Spleen (tissue), 7 donors: ENCODE data around the gene APCDD1L.

Experiments
- CTCF ChIP-seq, 11 experiments: fragments of 200-600 bp in 7 of 11; fragments of 450-650 bp in 4 of 11; sonication (generic) in 4 of 11; IDR thresholded peaks in 8 of 11; conservative IDR thresholded peaks in 3 of 11; 1 replicate in 7 of 11; 2 replicates in 4 of 11; pipeline versions ENCODE4 v1.4.0 to v1.8.0; 2016 to 2021; ENCODE audit warnings: antibody characterized with exemption in 11 of 11, inconsistent platforms in 4 of 11, mild to moderate bottlenecking in 1 of 11
- POLR2A ChIP-seq, 3 donors: fragments of 450-650 bp; IDR thresholded peaks; one replicate each; pipeline ENCODE4 v1.5.1; 2017; ENCODE audit warnings: antibody characterized with exemption in 3 of 3, mild to moderate bottlenecking in 1 of 3
- POLR2AphosphoS5 ChIP-seq, 3 donors: sonication (generic); formaldehyde crosslinking; IDR thresholded peaks; one replicate each; pipeline ENCODE4 v1.5.1; 2017; ENCODE audit warnings: antibody characterized with exemption in 3 of 3
- donor health status: DM: no; HTN: no; CAD: no; lungs with moderate emphysema.
- donor health status: DM: no; HTN: no; CAD: no.
- donor health status: DM: no; HTN: no; CAD: no.

GRCh38 chr20:58511861-58512260 is 3.3 kb downstream of the APCDD1L start:
- TF ChIP-seq CTCF (IDR thresholded peaks at IDR 0.05 in 8 of 11, conservative IDR thresholded peaks at IDR 0.05 in 3 of 11) (no peak), POLR2A (IDR thresholded peaks at IDR 0.05) (no peak), POLR2AphosphoS5 (IDR thresholded peaks at IDR 0.05) (no peak)
